Brain microvascular endothelial cell (primary cell): Measurements from ENCODE around the gene TOB1.

Experiments used
- DNase-seq: peaks from one replicate; pipeline ENCODE4 v3.0.0-alpha.2; 2020
- H3K27ac ChIP-seq: fragments of 250-450 bp; sonication (Bioruptor Pico); 2 replicates; pipeline ENCODE4 v1.5.1; 2020; ENCODE audit warnings: mild to moderate bottlenecking, moderate library complexity
- H3K27me3 ChIP-seq: fragments of 250-450 bp; sonication (Bioruptor Pico); replicated peaks from 2 replicates; pipeline ENCODE4 v1.5.1; 2020; ENCODE audit warnings: mild to moderate bottlenecking
- H3K36me3 ChIP-seq: fragments of 250-450 bp; sonication (Bioruptor Pico); replicated peaks from 2 replicates; pipeline ENCODE4 v1.5.1; 2020; ENCODE audit warnings: mild to moderate bottlenecking
- H3K4me3 ChIP-seq: 2 replicates; pipeline ENCODE4 v1.5.1; 2011; ENCODE audit warnings: low read depth, mild to moderate bottlenecking, control low read depth, low read length, moderate library complexity
- CTCF ChIP-seq: IDR thresholded peaks from 2 replicates; pipeline ENCODE4 v1.5.1; 2011; ENCODE audit warnings: low read depth, mild to moderate bottlenecking, moderate library complexity, low read length, control low read depth, inconsistent platforms; ENCODE audit errors: missing control alignments
- in situ Hi-C: cut with HindIII; loops from 2 replicates; pipeline ENCODE4 v1.10.0; 2017; ENCODE audit warnings: low sequenced_read_pairs, low pct_ligation_motif_present

Gene TOB1

DNA sequence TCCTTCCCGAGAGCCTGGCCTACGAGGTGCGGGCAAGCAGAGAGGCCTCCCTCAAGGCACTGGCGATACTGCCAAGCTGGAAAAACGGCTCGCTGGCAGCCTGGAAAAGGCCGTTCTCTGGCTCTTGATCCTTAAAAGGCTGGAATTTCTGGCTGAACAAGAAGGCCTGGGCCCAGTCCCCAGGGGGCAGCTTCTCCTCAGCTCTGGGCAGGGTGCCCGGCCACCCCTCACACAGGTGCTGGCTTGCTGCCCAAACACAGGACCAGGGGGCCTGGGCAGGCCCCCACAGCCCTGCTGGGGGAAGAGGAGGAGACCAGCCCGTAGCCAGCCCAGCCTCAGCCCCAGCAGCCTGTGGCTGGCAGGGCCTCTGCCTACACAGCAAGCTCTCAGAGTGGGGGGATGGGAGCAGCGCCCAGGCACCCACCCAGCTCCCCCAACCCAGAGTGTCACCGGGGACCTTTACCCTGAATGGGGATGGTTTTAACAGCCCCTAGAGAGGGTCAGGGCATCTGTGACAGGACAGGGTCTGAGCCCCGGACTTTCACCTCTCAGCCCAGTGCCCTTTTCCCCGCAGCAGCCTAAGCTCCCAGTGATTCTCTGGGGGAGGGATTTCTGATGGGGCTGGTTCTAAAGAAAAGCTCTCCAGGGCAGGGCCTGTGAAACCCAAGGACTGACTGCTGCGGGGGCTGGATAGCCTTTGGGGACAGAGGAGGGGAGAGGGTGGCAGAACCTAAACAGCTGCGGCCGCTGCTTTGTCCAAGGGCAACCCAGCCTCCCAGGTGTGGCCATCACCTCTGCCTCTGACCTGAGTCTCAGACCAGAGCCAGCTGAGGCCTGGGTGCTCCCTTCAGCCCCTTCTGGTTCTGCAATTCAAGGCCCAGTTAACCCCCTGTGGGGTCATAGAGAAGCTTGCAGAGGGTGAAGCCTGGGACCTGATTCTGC is 38.6 kb upstream of the TOB1 start:
- H3K27ac ChIP-seq: no peak overlapping the region
- no peaks in the 10 kb centered on the region for H3K36me3 ChIP-seq
- no peaks in the 10 kb centered on the region for H3K27me3 ChIP-seq
- no peak for DNase-seq
- in situ Hi-C loops: no loop called here
- H3K4me3 ChIP-seq: no peak overlapping the region
- TF ChIP-seq CTCF: no peak

GRCh38 chr17:50903604-50904517 is 37.7 kb upstream of the TOB1 start:
- no peak for DNase-seq
- in situ Hi-C loops: no loop called here
- Histone ChIP-seq H3K27ac (no peak overlapping the region), H3K4me3 (no peak overlapping the region), H3K27me3 (no peaks in the 10 kb centered on the region), H3K36me3 (no peaks in the 10 kb centered on the region)
- no peak for TF ChIP-seq CTCF

DNA sequence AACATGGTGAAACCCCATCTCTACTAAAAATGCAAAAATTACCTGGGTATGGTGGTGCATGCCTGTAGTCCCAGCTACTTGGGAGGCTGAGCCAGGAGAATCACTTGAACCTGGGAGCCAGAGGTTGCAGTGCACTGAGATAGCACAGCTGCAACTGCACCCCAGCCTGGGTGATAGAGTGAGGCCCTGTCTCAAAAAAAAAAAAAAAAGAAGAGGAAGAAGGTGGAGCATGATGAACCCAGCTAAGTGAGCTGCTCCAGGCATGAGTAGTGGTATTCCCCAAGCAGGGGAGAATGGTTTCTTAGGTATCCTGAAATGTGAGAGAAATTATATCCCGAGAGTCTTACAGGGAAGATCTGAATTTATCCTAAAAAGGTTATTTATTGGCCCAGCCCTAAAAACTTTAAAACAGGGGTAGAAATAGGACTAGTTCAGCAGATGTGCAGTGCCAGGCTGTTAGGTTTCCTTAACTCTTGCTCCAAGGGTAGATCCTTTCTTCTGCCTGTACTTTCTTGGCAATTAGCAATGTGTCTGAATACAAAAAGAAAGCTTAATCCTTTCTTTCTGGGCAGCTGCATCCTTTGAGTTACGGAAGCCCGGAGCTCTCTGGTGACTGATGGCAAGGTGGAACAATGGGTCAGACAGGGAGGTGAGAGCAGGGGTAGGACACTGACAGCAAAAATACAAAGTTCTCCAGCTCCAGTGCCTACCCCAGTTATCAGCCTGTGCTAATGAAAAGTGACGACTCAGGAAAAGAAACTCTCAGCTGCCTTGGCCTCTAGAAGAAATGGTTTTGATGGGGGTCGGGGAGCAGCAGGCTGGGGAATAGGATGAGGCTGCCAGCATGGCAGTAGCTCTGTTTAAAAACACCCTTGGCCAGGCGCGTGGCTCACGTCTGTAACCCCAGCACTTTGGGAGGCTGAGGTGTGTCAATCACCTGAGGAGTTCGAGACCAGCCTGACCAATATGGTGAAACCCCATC is 36.5 kb upstream of the TOB1 start:
- Histone ChIP-seq H3K27me3 (no peaks in the 10 kb centered on the region), H3K36me3 (no peaks in the 10 kb centered on the region), H3K27ac (no peak overlapping the region), H3K4me3 (no peak overlapping the region)
- in situ Hi-C loops: no loop called here
- DNase-seq: no peak
- no peak for TF ChIP-seq CTCF

- no peaks in the 10 kb centered on the region for H3K27me3 ChIP-seq
These were observed 34.3 kb upstream of the TOB1 start for GRCh38 chr17:50900383-50900892.

More at GRCh38 chr17:50900383-50900892, 34.3 kb upstream of the TOB1 start:
- Histone ChIP-seq H3K36me3 (no peaks in the 10 kb centered on the region), H3K4me3 (no peak overlapping the region), H3K27ac (no peak overlapping the region)
- no peak for TF ChIP-seq CTCF
- in situ Hi-C loops: no loop called here
- DNase-seq: no peak
